ENCODE data around the gene ZNF597. TPM values are rescaled to one million over a fixed set of nuclear protein-coding genes. Genes with fewer than 3 reads are reported as not detected.

The ZNF597 gene
- polyA plus RNA-seq (ENCODE audit: insufficient read length in 12 of 12), result 1 to 10 TPM in 10 of 12 donors, not detected in 2; 2.0 to 3.1 (median 2.4) TPM
- long read RNA-seq, donor 1, full-length matches to known transcripts, result 1 of 1 reads
- long read RNA-seq, donor 1, partial matches to known transcripts, result 0 of 1 reads
- long read RNA-seq, donor 1, other reads (novel, unspliced or antisense), result 0 of 1 reads
- long read RNA-seq, donor 2, full-length matches to known transcripts, result 3 of 3 reads
- long read RNA-seq, donor 2, partial matches to known transcripts, result 0 of 3 reads
- long read RNA-seq, donor 2, other reads (novel, unspliced or antisense), result 0 of 3 reads
- long read RNA-seq, donor 3, result 0 reads
- long read RNA-seq, donor 4, result 0 reads
- long read RNA-seq, donor 5, result 0 reads
- long read RNA-seq, donor 6, full-length matches to known transcripts, result 2 of 2 reads
- long read RNA-seq, donor 6, partial matches to known transcripts, result 0 of 2 reads
- long read RNA-seq, donor 6, other reads (novel, unspliced or antisense), result 0 of 2 reads
- long read RNA-seq, donor 7, full-length matches to known transcripts, result 1 of 1 reads
- long read RNA-seq, donor 7, partial matches to known transcripts, result 0 of 1 reads
- long read RNA-seq, donor 7, other reads (novel, unspliced or antisense), result 0 of 1 reads
- long read RNA-seq, donor 8, full-length matches to known transcripts, result 1 of 1 reads
- long read RNA-seq, donor 8, partial matches to known transcripts, result 0 of 1 reads
- long read RNA-seq, donor 8, other reads (novel, unspliced or antisense), result 0 of 1 reads
- long read RNA-seq, donor 9, result 0 reads
- long read RNA-seq, donor 10, full-length matches to known transcripts, result 2 of 47 reads
- long read RNA-seq, donor 10, partial matches to known transcripts, result 36 of 47 reads
- long read RNA-seq, donor 10, other reads (novel, unspliced or antisense), result 9 of 47 reads
- long read RNA-seq, donor 11, result 0 reads

- DNase-seq, result peak; percentile 89
Measured at GRCh38 chr16:3443108-3444031, at the start of gene ZNF597, which contains the start of gene NAA60. TSS of gene ZNF597 (minus strand) at chr16:3443504. CDS start at chr16:3443153, 351 bp downstream. TSS of gene NAA60 (plus strand) at chr16:3443680. CDS start at chr16:3476228, 32,548 bp downstream.

- DNase-seq, result no peak
Measured at GRCh38 chr16:3492356-3492755, 49.1 kb upstream of the ZNF597 start.

GRCh38 chr16:3490911-3491629 is 47.8 kb upstream of the ZNF597 start:
- DNase-seq, result no peak

GRCh38 chr16:3488801-3489200 is 45.5 kb upstream of the ZNF597 start:
- DNase-seq, result no peak

GRCh38 chr16:3487521-3488410 is 44.5 kb upstream of the ZNF597 start:
- no peak for DNase-seq

GRCh38 chr16:3486506-3487215 is 43.4 kb upstream of the ZNF597 start:
- no peak for DNase-seq

GRCh38 chr16:3485821-3486505 is 42.7 kb upstream of the ZNF597 start:
- no peak for DNase-seq

GRCh38 chr16:3485097-3485745 is 41.9 kb upstream of the ZNF597 start:
- no peak for DNase-seq

GRCh38 chr16:3484318-3485096 is 41.2 kb upstream of the ZNF597 start:
- no peak for DNase-seq

GRCh38 chr16:3482659-3483241 is 39.4 kb upstream of the ZNF597 start:
- DNase-seq, result no peak

- no peak for DNase-seq
Measured at GRCh38 chr16:3481696-3482658, 38.7 kb upstream of the ZNF597 start.

- no peak for DNase-seq
Measured at GRCh38 chr16:3480901-3481695, 37.8 kb upstream of the ZNF597 start.

GRCh38 chr16:3479654-3480216 is 36.4 kb upstream of the ZNF597 start:
- no peak for DNase-seq

Measured in muscle of arm (tissue), 14 donors.